ENCODE data around the gene PPP1R3D.
A peak's percentile ranks its signal among the peaks of the same experiment; 100 is the strongest.

GRCh38 chr20:59933849-59934585 is 6.1 kb downstream of the PPP1R3D start:
- TF ChIP-seq EP300 (IDR thresholded peaks at IDR 0.05) (peak in 1 of 2 donors; percentile 14), POLR2A (IDR thresholded peaks at IDR 0.05) (peak in 1 of 2 donors; percentile 17), CTCF (IDR thresholded peaks at IDR 0.05) (peak; percentile 95 to 98 (median 97))

Measured in tibial nerve (tissue), 4 donors.